ENCODE results near the gene ADAMTS2. TPM values are rescaled to one million over a fixed set of nuclear protein-coding genes. Genes with fewer than 3 reads are reported as not detected.

ADAMTS2 gene
- total RNA-seq, 1 experiment from 2014 or later, result not detected

GRCh38 chr5:179288809-179289185, 56.5 kb downstream of the ADAMTS2 start:
- no peaks in the 10 kb centered on the region for H3K79me2 ChIP-seq (ENCODE audit: low read length)
- H2AFZ ChIP-seq (ENCODE audit: low read length), result no peak overlapping the region
- intact Hi-C loops (cut with micrococcal nuclease), result no loop called here
- H3K4me2 ChIP-seq (ENCODE audit: low read length), result no peak overlapping the region
- ATAC-seq (no peak), DNase-seq (no peak)
- POLR2A ChIA-PET (ENCODE audit: unreplicated experiment), result no interaction called here
- peaks cover 73% of the 10 kb centered on the region for H3K27me3 ChIP-seq (ENCODE audit: low read length)
- H3F3A ChIP-seq (ENCODE audit: low read length, unreplicated experiment), result no peaks in the 10 kb centered on the region
- no peaks in the 10 kb centered on the region for H4K20me1 ChIP-seq (ENCODE audit: low read length)
- no peak overlapping the region for H3K9ac ChIP-seq (ENCODE audit: low read length)
- H3K4me1 ChIP-seq (ENCODE audit: insufficient read depth, low read length), result no peaks in the 10 kb centered on the region
- no peaks in the 10 kb centered on the region for H3K9me3 ChIP-seq (ENCODE audit: low read length)
- H3K9me2 ChIP-seq (replicated peaks; ENCODE audit: low read length), result no peaks in the 10 kb centered on the region
- no peak overlapping the region for H3K27ac ChIP-seq (ENCODE audit: low read length)
- CTCF ChIA-PET, result no interaction called here
- TF ChIP-seq EZH2 (IDR thresholded peaks at IDR 0.05; ENCODE audit: low read length, unreplicated experiment), result no peak
- TF ChIP-seq EZH2phosphoT487 (IDR thresholded peaks at IDR 0.05; ENCODE audit: borderline replicate concordance, low read length), result no peak
- no peak for TF ChIP-seq CTCF (conservative IDR thresholded peaks at IDR 0.05; ENCODE audit: low read depth, low read length)
- H3K4me3 ChIP-seq (ENCODE audit: low read length), result no peak overlapping the region
- no TSS peak for BruUV-seq (replicated peaks)
- no peaks in the 10 kb centered on the region for H3K36me3 ChIP-seq (ENCODE audit: low read depth, low read length)

GRCh38 chr5:179288101-179288808, 57.0 kb downstream of the ADAMTS2 start:
- peaks cover 71% of the 10 kb centered on the region for H3K27me3 ChIP-seq (ENCODE audit: low read length)
- H3K4me2 ChIP-seq (ENCODE audit: low read length), result no peak overlapping the region
- H3K4me3 ChIP-seq (ENCODE audit: low read length), result no peak overlapping the region
- H2AFZ ChIP-seq (ENCODE audit: low read length), result no peak overlapping the region
- no peaks in the 10 kb centered on the region for H3K9me2 ChIP-seq (replicated peaks; ENCODE audit: low read length)
- BruUV-seq (replicated peaks), result no TSS peak
- TF ChIP-seq EZH2phosphoT487 (IDR thresholded peaks at IDR 0.05; ENCODE audit: borderline replicate concordance, low read length) (no peak), CTCF (conservative IDR thresholded peaks at IDR 0.05; ENCODE audit: low read depth, low read length) (no peak), EZH2 (IDR thresholded peaks at IDR 0.05; ENCODE audit: low read length, unreplicated experiment) (no peak)
- no peak overlapping the region for H3K9ac ChIP-seq (ENCODE audit: low read length)
- H3K27ac ChIP-seq (ENCODE audit: low read length), result no peak overlapping the region
- H3F3A ChIP-seq (ENCODE audit: low read length, unreplicated experiment), result no peaks in the 10 kb centered on the region
- no peaks in the 10 kb centered on the region for H3K79me2 ChIP-seq (ENCODE audit: low read length)
- H3K36me3 ChIP-seq (ENCODE audit: low read depth, low read length), result no peaks in the 10 kb centered on the region
- no peaks in the 10 kb centered on the region for H3K9me3 ChIP-seq (ENCODE audit: low read length)
- POLR2A ChIA-PET (ENCODE audit: unreplicated experiment), result no interaction called here
- CTCF ChIA-PET, result no interaction called here
- DNase-seq (no peak), ATAC-seq (no peak)
- H4K20me1 ChIP-seq (ENCODE audit: low read length), result no peaks in the 10 kb centered on the region
- intact Hi-C loops (cut with micrococcal nuclease), result no loop called here
- no peaks in the 10 kb centered on the region for H3K4me1 ChIP-seq (ENCODE audit: insufficient read depth, low read length)

GRCh38 chr5:179287631-179288030, 57.6 kb downstream of the ADAMTS2 start:
- Histone ChIP-seq H2AFZ (ENCODE audit: low read length) (no peak overlapping the region), H3K9me3 (ENCODE audit: low read length) (no peaks in the 10 kb centered on the region), H3K9me2 (replicated peaks; ENCODE audit: low read length) (no peaks in the 10 kb centered on the region), H3K27me3 (ENCODE audit: low read length) (peaks cover 68% of the 10 kb centered on the region), H3K27ac (ENCODE audit: low read length) (no peak overlapping the region), H4K20me1 (ENCODE audit: low read length) (no peaks in the 10 kb centered on the region), H3K4me1 (ENCODE audit: insufficient read depth, low read length) (no peaks in the 10 kb centered on the region), H3F3A (ENCODE audit: low read length, unreplicated experiment) (no peaks in the 10 kb centered on the region), H3K79me2 (ENCODE audit: low read length) (no peaks in the 10 kb centered on the region), H3K4me2 (ENCODE audit: low read length) (no peak overlapping the region), H3K4me3 (ENCODE audit: low read length) (no peak overlapping the region), H3K36me3 (ENCODE audit: low read depth, low read length) (no peaks in the 10 kb centered on the region), H3K9ac (ENCODE audit: low read length) (no peak overlapping the region)
- BruUV-seq (replicated peaks), result no TSS peak
- TF ChIP-seq EZH2 (IDR thresholded peaks at IDR 0.05; ENCODE audit: low read length, unreplicated experiment) (no peak), EZH2phosphoT487 (IDR thresholded peaks at IDR 0.05; ENCODE audit: borderline replicate concordance, low read length) (no peak), CTCF (conservative IDR thresholded peaks at IDR 0.05; ENCODE audit: low read depth, low read length) (no peak)
- DNase-seq (no peak), ATAC-seq (no peak)
- intact Hi-C loops (cut with micrococcal nuclease), result no loop called here
- ChIA-PET CTCF (no interaction called here), POLR2A (ENCODE audit: unreplicated experiment) (no interaction called here)
